Measurements from ENCODE around the gene MORC4.

MORC4 gene

GRCh38 chrX:106928227-106928626 is 71.8 kb downstream of the MORC4 start:
- TF ChIP-seq, protein P1, sequence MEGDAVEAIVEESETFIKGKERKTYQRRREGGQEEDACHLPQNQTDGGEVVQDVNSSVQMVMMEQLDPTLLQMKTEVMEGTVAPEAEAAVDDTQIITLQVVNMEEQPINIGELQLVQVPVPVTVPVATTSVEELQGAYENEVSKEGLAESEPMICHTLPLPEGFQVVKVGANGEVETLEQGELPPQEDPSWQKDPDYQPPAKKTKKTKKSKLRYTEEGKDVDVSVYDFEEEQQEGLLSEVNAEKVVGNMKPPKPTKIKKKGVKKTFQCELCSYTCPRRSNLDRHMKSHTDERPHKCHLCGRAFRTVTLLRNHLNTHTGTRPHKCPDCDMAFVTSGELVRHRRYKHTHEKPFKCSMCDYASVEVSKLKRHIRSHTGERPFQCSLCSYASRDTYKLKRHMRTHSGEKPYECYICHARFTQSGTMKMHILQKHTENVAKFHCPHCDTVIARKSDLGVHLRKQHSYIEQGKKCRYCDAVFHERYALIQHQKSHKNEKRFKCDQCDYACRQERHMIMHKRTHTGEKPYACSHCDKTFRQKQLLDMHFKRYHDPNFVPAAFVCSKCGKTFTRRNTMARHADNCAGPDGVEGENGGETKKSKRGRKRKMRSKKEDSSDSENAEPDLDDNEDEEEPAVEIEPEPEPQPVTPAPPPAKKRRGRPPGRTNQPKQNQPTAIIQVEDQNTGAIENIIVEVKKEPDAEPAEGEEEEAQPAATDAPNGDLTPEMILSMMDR (IDR thresholded peaks at IDR 0.05; ENCODE audit: insufficient read depth, low read length, missing control alignments), result no peak
- CTCF ChIA-PET, result no interaction called here
- no peak for DNase-seq (ENCODE audit: low read depth, low spot score)
- POLR2A ChIA-PET, result no interaction called here
- H3K4me3 ChIP-seq (ENCODE audit: low read depth, low read length), result no peak overlapping the region

DNA sequence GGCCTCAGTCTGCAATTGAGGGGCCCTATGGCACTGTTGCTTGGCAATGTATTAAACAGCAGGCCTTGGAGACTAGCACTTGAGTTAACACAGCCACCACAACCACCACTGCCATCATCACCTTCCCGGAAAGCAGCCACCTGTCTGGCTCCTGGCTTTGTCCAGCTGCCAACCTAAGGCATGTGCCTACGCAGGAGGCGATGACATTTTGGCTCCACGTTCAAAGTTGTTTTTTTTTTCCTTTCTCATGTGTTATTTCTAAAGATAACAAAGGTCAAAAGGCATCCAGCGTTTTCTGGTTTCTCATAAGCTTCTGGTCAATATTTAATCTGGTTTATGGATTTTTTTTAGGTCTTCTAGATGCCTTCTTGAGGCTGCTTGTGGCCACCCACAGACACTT is 72.3 kb downstream of the MORC4 start:
- TF ChIP-seq, protein P1 (IDR thresholded peaks at IDR 0.05; ENCODE audit: insufficient read depth, low read length, missing control alignments), result no peak
- DNase-seq (ENCODE audit: low read depth, low spot score), result no peak
- ChIA-PET CTCF (no interaction called here), POLR2A (no interaction called here)
- no peak overlapping the region for H3K4me3 ChIP-seq (ENCODE audit: low read depth, low read length)

- CTCF ChIA-PET, result no interaction called here
- H3K4me3 ChIP-seq (ENCODE audit: low read depth, low read length), result no peak overlapping the region
- POLR2A ChIA-PET, result no interaction called here
- TF ChIP-seq, protein P1 (IDR thresholded peaks at IDR 0.05; ENCODE audit: insufficient read depth, low read length, missing control alignments), result no peak
- no peak for DNase-seq (ENCODE audit: low read depth, low spot score)
These were observed 73.0 kb downstream of the MORC4 start for GRCh38 chrX:106927023-106927422.

DNA sequence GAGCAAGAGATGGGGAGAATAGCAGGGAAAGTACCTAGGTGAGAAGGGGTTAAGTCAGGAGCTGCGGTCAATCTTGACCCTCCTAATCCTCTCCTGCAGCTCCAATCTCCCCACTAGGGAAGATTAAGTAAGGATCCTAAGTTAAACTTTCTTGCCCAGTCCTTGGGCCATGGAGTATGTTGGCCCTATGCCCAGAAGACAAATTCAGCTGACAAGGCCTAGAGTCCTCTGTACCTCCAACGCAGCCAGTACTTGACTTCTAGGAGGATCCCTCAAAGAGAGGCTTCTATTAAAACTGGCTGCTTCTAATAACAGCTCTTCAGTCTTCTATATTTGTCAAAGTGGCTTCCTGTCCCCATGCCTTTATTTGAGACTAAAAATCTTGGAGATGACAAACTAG is 78.4 kb downstream of the MORC4 start:
- TF ChIP-seq, protein P1 (IDR thresholded peaks at IDR 0.05; ENCODE audit: insufficient read depth, low read length, missing control alignments), result no peak
- no peak overlapping the region for H3K4me3 ChIP-seq (ENCODE audit: low read depth, low read length)
- CTCF ChIA-PET, result interaction anchor here (1.4 kb wide), 1 partner anchor 11 kb away, joined by 4 read pairs; no protein-coding TSS in a partner anchor
- POLR2A ChIA-PET, result no interaction called here
- no peak for DNase-seq (ENCODE audit: low read depth, low spot score)

DNA sequence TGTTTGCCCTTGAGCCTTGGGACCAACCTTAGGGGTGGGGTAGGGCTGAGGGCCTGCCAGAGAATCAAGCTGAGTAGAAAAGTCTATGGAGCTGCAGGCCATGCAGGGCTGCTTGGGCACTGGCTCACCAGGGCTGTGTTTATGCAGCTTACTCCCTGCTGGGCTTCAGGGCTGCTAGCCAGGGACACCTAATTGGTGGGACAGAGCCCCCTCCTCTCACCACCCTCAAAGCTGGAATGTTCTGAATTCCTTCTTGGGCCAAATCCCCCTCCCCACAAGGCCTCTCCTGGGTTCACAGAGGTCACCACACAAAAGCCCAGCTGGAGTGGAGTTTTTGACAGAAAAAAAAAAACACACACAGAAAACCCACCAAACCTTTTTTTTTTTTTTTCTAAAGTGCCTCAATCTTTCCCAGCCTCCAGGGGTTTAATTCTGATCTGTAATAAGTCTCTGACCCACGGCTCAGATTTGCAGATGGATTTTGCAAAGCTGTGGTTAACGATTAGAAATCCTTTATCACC is 80.0 kb downstream of the MORC4 start, which contains the start of gene CLDN2:
CLDN2 (plus strand) TSS at position 471 of the 521 bp plus-strand sequence. CDS start 7,827 bp downstream, outside the sequence.
- TF ChIP-seq, protein P1 (IDR thresholded peaks at IDR 0.05; ENCODE audit: insufficient read depth, low read length, missing control alignments), result no peak
- ChIA-PET CTCF (no interaction called here), POLR2A (no interaction called here)
- H3K4me3 ChIP-seq (ENCODE audit: low read depth, low read length), result no peak within 1 kb of the TSS
- DNase-seq (ENCODE audit: low read depth, low spot score), result no peak

GRCh38 chrX:106917830-106918500 is 82.0 kb downstream of the MORC4 start:
- DNase-seq (ENCODE audit: low read depth, low spot score), result no peak
- CTCF ChIA-PET, result interaction anchor here (1.6 kb wide), 1 partner anchor 35 kb away, joined by 3 read pairs; no protein-coding TSS in a partner anchor
- H3K4me3 ChIP-seq (ENCODE audit: low read depth, low read length), result no peak overlapping the region
- POLR2A ChIA-PET, result no interaction called here
- TF ChIP-seq, protein P1 (IDR thresholded peaks at IDR 0.05; ENCODE audit: insufficient read depth, low read length, missing control alignments), result no peak
